HTR-8/SVneo (cell line): ENCODE measurements around the gene BSN.

Source experiments
- DNase-seq: peaks from one replicate; pipeline ENCODE4 v3.0.0; 2011; ENCODE audit warnings: low spot score, mixed read lengths; ENCODE audit not compliant: insufficient read length
- FAIRE-seq: peaks from 2 replicates; lab custom pipeline; 2011; peaks lifted over from hg19 to GRCh38; lab: Jason Lieb, UNC

Gene BSN

DNA sequence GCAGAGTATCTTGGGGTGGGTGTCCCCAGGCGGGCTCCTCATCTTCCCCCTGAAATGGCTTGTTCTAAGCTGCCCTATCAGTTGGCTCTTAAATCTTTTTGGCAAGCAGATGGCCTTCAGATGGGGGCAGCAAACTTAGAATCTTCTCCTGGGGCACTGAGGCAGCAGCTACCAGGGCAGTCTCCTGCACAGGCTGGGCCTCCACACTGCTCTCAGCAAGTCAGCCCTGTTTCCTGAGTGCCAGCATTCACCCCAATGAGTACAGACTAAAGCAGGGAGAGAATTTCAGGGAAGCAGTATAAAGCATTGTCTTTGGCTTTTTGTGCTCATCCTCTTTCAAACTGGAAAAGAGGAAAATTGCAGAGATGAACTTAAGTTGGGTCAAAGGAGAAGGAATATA is 68.8 kb downstream of the BSN start:
- no peak for FAIRE-seq

GRCh38 chr3:49625071-49625470 is 70.8 kb downstream of the BSN start:
- FAIRE-seq (no peak), DNase-seq (no peak)

More for the DNA sequence above, 68.8 kb downstream of the BSN start:
- no peak for DNase-seq

- FAIRE-seq: no peak
- no peak for DNase-seq
Measured at GRCh38 chr3:49626101-49626581, 71.9 kb downstream of the BSN start.

- no peak for FAIRE-seq
- DNase-seq: no peak
Measured at GRCh38 chr3:49626796-49627195, 72.5 kb downstream of the BSN start.

GRCh38 chr3:49627634-49628033 is 73.4 kb downstream of the BSN start:
- FAIRE-seq (no peak), DNase-seq (no peak)

- no peak for DNase-seq
- no peak for FAIRE-seq
Measured at GRCh38 chr3:49628249-49628648, 74.0 kb downstream of the BSN start.

- no peak for FAIRE-seq
Measured at GRCh38 chr3:49629451-49629850, 75.2 kb downstream of the BSN start.

GRCh38 chr3:49629866-49630265 is 75.6 kb downstream of the BSN start:
- DNase-seq: no peak
- FAIRE-seq: no peak

More at GRCh38 chr3:49629451-49629850, 75.2 kb downstream of the BSN start:
- DNase-seq: no peak

- DNase-seq: no peak
- peak; percentile 65 for FAIRE-seq
Measured at GRCh38 chr3:49630784-49631183, 76.5 kb downstream of the BSN start.

DNA sequence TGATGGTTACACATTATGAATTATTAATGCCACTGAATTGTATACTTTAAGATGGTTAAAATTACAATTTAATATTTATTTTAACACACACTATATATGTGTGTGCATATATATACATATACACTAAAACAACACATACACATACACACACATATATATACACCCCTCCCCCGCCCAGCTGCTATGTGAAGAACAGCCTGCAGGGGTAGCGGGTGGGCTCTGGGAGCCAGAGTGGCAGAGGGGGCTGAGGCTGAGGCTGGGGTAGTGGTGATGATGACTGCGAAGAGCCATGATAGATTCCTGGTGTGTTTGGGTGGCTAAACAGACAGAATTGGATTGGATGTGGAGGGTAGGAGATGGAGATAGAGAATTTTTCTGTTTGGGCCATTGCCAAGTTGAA is 80.5 kb downstream of the BSN start:
- DNase-seq: no peak
- no peak for FAIRE-seq

DNA sequence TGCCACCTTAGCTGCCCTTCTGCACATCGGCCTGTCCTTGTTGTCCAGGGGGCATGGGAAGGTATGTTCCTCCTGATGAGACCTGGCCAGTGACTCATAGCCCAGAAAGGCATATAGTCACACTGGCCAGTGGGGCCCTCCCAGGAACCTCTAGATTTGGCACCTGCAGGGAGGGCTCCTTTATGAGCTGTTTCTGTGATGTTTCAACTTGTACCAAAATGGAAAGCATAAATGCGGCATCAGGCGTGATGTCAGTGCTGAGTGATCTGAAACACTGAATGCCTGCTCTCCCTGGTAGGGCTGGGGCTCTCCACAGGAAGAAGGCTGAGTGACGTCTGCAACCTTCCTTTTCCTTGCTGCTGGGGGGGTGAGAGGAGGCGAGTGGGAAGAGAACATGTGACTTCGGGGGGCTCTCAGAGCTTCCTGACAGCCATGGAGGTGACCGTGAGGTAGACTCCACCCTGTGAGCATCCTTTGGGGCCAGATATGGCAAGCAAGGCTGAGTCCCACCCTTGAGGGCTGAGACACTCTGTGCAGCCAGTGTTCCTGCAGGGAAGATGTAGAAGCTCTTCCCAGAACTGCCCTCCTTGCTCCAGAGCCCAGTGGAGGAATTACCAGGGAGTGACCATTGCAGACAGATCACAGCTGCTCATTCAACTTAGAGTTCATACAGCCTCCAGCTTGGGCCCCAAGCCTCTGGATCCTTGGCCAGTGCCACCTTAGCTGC is 82.8 kb downstream of the BSN start:
- no peak for FAIRE-seq
- no peak for DNase-seq

DNA sequence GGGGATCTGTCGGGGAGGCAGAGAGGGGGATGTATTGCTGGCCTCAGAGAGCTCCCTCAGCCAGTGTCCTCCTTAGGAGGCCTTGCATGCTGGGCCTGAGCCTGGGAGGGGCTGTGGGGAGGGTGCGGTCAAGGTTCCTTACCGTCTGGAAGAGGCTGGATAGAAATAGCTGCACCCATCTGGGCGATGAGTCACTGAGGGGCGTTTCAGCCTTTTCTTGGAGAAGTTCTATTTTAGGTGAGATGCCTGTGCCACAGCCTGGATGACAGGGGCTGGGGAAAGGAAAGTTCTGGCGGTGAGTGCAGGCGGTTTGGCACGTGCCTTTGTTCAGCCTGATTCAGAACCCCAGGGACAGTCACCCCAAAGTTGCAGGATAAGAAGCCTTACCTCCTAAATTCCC is 84.2 kb downstream of the BSN start:
- FAIRE-seq (no peak), DNase-seq (peak; percentile 46)

GRCh38 chr3:49639551-49639950 is 85.3 kb downstream of the BSN start:
- no peak for FAIRE-seq

GRCh38 chr3:49641292-49641691 is 87.0 kb downstream of the BSN start:
- DNase-seq: no peak
- no peak for FAIRE-seq

More at GRCh38 chr3:49639551-49639950, 85.3 kb downstream of the BSN start:
- no peak for DNase-seq

GRCh38 chr3:49641921-49642707 is 87.8 kb downstream of the BSN start:
- FAIRE-seq: no peak

DNA sequence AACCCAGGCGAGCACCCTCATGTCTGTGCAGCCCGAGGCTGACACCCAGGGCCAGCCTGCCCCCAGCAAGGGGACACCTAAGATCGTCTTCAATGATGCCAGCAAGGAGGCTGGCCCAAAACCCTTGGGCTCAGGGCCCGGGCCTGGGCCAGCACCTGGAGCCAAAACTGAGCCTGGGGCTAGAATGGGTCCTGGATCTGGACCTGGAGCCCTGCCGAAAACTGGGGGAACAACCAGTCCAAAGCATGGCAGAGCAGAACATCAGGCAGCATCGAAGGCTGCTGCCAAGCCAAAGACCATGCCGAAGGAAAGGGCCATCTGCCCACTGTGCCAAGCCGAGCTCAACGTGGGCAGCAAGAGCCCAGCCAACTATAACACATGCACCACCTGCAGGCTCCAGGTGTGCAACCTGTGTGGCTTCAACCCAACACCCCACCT is 88.5 kb downstream of the BSN start:
- FAIRE-seq (no peak), DNase-seq (no peak)

More at GRCh38 chr3:49641921-49642707, 87.8 kb downstream of the BSN start:
- no peak for DNase-seq

GRCh38 chr3:49644684-49645083 is 90.4 kb downstream of the BSN start:
- FAIRE-seq (no peak), DNase-seq (no peak)

GRCh38 chr3:49646236-49646635 is 92.0 kb downstream of the BSN start:
- no peak for DNase-seq
- no peak for FAIRE-seq

GRCh38 chr3:49647741-49648140 is 93.5 kb downstream of the BSN start:
- FAIRE-seq: no peak
- DNase-seq: no peak

DNA sequence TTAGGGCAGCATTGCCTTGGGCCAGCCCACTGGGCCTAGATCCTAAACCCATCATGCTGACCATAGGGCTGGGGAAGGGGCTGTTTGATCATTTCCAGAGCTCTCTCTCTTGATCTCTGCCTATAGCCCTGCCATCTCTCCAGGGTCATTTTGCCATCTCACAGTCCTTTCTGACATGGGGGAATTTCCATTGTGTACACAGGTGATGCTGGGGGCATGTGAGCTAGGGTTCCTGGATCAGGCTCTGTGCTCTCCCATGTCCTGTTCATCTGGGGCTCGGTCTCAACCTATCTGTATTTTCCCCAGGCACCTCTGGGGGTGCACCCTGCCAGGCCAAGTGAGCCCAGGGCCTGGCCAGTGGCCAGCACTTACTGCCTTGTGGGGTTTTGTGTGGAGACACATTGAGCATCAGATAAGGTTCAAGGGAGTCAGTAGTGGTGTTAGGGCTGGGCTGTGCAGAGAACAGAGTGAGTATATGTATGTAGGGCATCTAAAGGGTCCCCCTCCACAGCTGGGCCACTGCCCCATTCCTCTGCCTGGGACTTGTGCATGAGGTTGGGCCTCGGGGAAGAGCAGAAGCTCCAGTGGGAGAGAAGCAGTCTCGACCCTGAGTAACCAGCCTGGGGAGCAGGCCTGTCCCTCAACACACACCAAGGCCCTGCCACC is 94.2 kb downstream of the BSN start:
- no peak for FAIRE-seq
- DNase-seq: no peak

GRCh38 chr3:49649576-49649975 is 95.3 kb downstream of the BSN start:
- DNase-seq (peak; percentile 31), FAIRE-seq (no peak)
